ENCODE measurements around the gene CELF4.
A peak's percentile ranks its signal among the peaks of the same experiment; 100 is the strongest.

The CELF4 gene

DNA sequence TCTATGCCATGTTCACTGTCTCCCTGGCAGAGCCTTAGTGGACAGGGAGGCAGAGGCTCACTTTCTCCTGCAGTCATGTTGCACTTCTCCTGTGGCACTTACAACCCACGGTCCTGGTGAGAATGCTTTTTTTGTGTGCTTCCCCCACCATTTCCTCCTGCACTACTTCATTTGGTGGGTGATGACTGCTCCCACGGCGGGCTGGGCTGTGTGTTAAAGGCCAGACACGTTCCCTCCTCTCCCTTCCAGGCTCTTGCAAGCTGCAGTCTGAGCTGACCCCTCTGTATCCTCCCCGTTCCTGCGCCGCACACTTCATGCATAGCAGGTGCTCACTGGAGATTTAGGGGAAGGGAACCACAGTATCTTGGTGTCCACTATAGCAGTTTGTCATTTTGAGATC lies 170.5 kb downstream of the CELF4 start:
- FAIRE-seq (no peak), DNase-seq (ENCODE audit: low spot score) (no peak)

DNA sequence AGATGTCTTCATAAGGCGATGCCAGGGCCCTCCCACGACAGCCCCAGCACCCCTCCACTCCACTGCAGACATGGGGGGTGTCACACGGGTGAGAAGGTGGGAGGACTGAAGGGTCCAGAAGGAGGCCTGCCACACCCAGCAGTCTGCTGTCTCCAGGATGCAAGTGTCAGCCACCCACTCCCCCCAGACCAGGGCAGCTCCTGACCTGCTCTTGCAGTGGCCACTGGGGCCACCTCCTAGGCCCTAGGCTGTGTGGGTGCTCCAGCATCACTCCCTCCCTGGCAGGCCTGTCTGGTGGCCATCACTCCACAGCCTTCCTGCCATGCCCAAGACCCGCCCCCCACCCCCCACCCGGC lies 171.0 kb downstream of the CELF4 start:
- no peak for DNase-seq (ENCODE audit: low spot score)
- FAIRE-seq: no peak

DNA sequence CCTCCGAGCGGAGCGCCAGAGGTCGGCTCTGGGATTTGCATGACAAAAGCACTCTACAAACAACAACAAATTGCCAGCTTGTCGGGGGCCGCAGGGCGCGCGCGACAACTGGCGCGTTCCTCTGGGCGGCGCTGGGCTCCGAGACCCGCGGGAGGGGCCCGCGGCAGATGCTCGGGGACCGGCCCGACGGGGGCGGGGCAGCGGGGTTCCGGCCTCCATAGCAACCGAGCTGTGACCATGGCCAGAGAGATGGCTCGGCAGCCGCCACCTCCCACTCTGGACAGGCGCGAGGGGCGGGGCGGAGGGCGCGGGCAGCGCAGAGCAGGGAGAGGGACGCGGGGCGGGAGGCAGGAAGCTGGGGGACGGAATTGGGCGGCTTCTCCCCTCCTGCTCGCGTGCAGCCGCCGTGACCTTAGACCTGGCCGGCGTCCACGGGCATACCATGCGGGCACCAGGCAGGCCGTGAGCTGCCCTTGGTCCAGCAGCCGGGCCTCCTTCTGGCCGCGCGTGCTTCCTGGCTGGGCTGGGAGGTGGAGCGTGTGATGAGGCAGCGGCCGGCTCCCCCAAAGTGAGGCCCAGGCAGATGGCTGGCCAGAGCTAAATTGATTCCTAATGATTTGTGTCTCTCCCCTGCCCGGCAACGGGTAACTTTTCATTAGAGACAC lies 171.5 kb downstream of the CELF4 start:
- FAIRE-seq (no peak), DNase-seq (ENCODE audit: low spot score) (peak; percentile 52)

DNA sequence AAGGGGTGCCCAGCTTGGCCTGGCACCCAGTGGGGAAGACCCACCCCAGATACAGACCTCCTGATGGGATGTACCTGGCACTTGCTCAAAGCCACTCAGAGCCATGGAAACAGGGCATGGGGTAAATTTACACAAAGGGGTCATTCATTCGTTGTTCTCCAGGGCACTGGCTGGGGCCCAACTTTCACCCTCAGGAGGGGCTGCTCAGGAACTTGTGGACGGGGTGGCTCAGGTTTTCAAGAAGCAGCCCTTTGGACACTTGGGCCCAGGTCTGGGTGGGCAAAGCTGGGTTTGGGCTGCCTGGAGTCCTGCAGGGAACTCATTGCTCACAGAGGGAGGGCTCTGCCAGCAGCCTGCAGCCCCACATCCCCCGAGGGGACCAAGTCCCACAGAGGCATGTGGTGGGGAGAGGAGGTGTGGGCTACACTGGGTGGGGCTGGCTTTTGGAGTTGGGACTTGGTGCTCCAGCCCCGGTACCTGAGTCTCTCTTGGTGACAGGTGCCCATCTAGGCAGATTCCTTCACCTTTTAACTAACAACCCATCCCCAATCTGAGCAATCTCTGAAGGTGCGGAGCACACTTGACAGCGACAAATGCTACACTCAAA lies 172.3 kb downstream of the CELF4 start:
- DNase-seq (ENCODE audit: low spot score): no peak
- no peak for FAIRE-seq

DNA sequence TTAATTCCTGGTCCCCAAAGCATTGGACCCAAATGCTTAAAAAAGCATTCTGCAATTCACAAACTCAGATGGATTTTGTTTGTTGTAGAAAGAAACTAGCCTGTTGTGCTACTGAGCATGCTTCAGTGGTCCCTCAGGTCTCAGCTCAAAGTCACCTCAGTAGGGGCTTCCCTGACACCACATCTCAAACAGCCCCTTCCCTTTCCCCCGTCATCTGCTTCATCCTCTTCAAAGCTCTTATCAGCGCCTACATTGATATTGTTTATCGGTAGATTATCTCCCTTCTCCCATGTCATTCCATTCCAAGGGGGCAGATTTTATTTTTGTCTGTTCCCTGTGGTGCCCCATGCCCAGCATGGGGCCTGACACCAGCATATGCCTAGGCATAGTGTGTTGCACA lies 172.9 kb downstream of the CELF4 start:
- FAIRE-seq (no peak), DNase-seq (ENCODE audit: low spot score) (no peak)

DNA sequence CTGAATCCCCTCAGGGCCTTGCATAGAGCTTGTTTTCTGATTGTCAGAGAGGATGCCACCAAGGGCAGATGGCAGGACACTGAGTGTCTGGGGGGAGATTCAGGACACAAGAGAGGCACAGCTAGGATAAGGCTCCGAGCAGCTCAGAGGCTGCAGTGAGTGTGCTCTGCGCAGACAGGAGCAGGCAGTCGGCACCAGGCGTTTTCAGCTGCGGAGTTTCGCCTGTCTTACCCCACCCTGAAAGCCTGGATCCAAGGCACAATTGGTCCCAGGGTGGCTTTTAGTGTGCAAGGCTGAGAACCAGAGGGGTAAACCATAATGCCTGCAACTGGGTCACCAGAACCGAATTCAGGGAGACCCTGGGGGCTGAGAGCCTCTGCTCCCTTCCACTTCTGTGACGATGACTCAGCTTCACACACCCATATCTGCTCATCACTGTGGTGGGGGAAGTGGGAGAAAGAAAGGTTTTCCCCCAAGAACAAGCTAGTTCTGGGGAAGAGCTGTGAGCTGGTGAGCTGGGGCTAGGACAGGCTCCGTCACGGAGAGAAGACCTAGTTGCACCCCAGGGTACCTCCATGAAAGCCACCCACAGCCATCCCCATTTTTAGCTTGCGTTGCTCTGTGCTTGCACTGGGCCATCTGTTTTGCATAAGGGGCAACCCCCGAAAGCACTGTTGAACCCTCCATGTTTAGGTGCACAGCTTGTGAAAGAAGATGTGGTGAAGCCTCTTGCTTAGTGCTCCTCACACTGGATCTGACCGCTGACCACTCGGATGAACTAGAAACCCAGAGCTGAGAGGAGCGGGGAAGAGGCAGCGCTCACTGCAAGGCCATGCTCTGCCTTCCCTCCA lies 173.7 kb downstream of the CELF4 start:
- FAIRE-seq (no peak), DNase-seq (ENCODE audit: low spot score) (no peak)

DNA sequence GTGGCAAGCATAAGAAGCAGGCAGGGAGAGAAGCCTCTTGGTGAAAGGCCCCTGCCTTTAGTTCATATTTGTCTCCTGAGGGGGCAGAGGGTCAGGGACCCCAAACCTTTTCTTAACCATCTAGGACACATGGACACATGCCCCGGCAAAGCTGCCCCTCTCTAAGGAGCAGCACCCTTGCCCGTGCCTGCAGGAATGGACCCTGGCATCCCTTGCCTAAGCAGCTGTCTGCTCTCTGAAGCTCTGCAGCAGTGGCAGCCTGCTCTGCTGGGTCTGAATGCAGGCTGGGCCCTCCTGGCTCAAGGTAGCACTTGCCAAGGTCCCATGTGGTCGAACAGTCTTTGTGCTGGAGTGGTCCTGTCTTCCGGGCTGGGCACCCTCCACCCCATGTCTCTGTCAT lies 174.4 kb downstream of the CELF4 start:
- DNase-seq (ENCODE audit: low spot score): no peak
- no peak for FAIRE-seq

DNA sequence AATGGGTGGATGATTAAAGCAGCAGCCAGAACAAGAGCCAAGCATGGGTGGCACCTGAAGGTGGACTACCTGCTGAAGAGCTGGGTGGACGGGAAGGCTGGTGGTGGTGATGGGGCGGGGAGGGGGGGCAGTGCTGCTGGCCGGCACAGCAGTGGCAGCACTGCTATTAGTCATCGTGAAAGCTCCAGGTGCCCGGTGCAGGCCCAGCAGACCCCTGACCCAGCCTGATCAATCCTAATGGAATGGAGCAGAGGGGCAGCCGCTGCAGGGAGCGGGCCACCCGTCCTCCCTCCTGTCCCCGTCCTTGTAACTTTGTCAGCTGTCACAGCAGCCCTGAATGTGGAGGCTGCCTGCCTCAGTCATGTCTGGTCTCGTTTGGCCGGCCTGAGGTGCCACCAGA lies 174.9 kb downstream of the CELF4 start:
- FAIRE-seq: no peak
- no peak for DNase-seq (ENCODE audit: low spot score)

DNA sequence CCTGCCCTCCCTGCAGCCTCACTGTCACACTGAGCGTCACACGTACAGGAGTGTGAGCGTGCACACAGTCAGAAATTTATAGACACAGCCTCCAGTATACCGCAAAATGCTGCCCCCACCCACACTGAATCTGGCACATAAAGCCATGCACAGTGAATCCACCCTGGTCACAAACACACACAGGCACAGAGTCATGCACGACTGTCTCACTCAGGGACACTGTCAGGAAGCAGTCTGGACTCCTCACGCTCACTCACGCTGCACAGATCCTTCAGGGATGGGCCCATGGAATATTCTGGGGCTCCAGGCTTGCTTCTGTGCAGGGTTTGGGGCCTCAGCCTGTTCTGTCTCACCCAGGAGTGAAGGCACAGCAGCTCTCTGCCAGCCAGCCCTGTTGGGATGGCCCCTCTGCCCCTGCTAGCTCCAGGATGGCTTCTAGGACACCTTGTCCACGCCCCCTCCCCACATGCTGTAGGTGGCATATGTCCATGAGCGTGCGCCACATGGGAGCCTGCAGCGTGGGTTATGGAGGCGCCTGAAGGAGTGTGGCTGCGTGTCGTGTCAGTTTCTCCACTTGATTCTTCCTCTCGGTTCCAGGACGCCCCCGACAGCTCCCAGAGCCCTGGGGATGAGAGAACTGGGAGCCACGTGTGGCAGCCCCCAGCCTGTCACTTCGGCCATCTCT lies 175.8 kb downstream of the CELF4 start:
- no peak for FAIRE-seq

DNA sequence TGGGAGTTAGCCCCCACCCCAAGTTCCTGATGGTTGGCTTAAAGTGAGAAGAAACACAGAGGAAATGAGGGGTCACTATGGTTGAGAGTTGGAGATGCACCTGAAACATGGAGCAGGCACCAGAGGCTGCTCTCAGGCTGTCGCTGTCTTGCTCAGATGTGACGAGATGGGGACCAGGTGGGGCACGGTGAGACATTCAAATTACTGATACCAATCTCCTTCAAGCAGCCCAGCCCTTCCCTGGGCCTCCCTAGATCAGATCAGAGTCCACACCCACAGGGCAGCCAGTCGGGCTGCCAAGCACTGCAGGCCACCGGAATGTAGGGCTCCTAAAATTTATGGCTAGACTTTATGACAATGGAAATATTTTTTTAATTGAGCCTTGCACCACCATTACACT lies 176.6 kb downstream of the CELF4 start:
- FAIRE-seq: no peak
- no peak for DNase-seq (ENCODE audit: low spot score)

More for the DNA sequence above, 175.8 kb downstream of the CELF4 start:
- DNase-seq (ENCODE audit: low spot score): no peak

DNA sequence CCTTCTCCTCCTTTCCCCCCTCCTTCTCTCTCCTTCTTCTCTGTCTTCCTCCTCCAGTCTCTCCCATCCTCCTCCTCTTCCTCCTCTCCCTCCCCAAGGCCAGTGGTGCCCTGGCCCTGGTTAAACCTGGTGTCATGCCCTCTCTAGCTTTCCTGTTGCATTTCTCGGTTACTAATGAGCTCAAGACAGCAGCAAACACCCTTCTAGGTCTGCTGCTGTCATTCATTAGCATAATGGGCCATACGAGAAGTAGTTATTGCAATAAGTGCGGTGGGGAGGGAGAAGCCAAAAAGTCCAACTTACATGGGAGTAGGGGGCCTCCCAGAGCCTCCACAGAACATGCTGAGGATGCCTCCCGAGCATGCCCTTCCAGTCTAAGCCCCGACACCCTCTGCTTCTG lies 177.2 kb downstream of the CELF4 start:
- DNase-seq (ENCODE audit: low spot score) (no peak), FAIRE-seq (no peak)

DNA sequence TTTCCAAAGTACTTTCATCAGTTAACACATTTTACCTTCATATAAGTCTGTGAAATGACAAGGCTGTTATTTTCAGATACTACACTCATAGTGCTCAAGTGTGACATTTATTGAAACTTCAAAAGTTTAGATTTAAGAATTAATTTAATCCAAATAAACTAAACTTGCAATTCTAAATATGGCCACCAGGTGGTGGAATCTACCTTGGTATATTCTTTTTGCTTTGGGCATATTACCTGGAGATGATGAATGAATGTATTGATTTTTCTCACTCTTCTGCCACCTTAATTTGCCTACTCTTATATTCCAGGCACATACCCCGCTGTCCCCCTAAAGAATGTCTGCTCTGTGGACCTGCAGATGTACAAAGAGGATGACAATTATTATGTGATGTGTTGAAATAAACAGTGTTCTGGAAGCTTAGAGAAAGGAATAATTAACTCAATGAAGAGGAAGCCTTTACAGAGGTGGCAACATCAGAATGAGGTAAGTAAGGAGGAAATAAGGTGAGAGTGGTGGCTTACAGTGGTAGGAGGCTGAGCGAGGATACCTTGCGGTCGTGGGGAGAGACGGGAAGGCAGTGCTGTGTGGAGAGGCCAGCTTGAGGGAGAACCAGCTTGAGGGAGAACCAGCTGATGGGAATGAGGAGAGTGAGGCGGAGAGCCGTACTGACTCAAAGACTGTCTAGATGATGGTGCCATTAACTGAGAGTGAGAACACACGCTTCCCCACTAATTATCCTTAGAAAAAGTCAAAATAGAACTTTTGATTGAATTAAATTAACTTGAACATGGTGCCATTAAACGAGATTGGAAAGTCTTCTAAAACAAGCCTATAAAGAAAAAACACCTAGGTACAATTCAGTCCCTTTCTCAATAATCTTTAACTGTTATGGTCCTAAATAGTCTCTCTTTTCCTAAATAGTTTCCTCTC lies 179.5 kb downstream of the CELF4 start:
- DNase-seq (ENCODE audit: low spot score): peak; percentile 17
- FAIRE-seq: peak; percentile 63

DNA sequence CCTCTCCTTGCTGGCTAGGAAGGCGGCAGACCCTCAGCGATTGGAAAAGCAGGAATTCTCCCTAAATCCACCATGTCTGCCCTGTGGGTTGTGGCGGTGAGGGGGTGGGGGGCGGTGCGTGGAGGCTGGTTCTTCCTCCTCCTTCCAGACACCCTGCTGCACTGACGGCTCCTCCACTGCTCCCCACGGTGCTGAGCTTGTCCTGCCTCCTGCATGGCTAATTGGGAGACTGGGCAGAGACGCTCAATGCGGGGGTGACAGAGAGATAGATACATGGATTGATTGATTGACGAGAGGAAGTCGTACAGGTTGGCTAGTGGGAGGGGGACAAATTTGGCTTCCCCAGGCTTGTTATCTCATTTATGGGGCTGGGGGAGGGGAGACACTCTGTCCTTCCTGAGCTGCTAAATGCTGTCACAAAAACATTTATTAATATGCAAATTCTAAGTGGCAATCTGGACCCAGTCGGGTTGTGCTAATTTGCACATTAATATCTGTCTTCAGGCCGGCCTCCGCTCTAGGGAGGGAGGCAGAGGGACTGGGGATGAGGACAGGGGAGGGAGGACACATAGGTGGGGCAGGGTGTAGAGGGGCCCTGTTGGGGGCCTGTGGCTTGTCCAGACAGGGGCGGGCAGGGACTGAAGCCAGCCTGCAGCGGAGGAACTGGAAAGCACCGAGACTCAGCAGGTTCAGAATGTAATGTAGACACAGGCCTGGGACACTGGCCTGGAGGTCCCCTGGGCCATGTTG lies 181.6 kb downstream of the CELF4 start:
- no peak for FAIRE-seq

DNA sequence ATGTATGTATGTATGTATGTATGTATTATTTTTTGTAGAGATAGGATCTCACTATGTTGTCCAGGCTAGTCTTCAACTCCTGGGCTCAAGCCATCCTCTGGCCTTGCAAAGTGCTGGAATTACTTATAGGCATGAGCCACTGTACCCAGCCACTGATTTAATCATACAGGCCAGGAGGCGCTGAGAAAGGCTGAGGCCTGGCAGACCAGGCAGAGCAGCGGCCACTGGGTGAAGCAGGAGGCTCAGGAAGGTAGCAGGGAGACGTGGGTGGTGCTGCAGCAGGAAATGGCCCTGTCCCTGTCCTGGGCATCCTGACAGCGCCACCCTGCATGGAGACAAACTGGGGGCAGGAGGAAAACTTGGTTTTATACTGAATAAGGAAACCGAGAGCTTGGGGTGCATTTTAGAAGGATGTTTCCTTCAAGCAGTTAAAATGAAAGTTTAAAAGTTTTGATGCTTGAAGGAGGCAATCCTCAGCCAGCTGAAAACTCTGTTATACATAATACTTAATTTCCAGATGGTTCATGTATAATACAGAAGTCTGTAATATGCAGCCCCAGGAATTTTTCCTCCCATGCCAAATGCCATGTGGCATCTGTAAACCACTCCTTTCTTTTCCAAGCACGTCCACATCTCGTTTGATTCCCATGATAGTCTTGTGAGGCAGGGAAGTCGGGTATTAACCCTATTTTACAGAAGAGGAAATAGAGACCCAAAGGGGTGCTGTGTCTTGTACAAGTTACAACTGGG lies 182.4 kb downstream of the CELF4 start:
- FAIRE-seq: no peak
- DNase-seq (ENCODE audit: low spot score): no peak

More for the DNA sequence above, 181.6 kb downstream of the CELF4 start:
- no peak for DNase-seq (ENCODE audit: low spot score)

DNA sequence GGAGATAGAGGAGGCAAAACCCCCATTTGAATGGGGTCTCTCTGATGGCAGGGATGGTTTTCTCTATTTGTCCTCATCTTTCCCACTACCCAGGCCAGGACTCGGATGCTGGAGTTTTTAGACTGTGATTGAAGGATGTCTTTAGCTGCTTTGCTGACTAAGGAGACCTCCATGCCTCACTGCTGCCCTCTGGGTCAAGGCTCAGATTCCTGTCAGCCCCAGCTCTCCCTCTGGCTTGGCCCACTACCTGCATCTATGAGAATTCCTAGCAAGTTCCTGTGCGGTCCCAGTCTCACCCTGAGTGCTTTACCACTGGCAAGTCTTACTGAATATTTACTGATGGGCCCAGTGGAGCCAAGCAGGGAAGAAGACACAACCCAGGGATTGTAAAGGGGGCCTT lies 184.0 kb downstream of the CELF4 start:
- DNase-seq (ENCODE audit: low spot score): no peak
- FAIRE-seq: no peak

DNA sequence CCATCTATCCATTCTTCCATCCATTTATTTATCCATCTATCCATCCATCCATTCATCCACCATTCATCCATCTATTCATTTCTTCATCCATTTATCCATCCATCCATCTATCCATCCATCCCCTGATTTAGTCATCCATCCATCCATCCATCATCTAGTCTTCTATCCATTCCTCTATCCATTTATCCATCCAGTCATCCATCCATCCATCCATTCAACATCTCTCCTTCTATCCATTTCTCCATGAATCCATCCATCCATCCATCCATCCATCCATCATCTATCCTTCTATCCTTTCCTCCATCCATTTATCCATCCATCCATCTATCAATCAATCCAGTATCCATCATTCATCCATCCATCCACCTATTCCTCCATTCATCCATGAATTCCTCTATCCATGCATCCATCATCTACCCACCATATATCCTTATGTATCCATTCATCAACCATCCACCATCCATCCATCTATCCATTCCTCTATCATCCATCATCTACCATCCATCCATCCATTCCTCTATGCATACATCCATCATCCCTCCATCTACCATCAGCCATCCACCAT lies 185.0 kb downstream of the CELF4 start:
- DNase-seq (ENCODE audit: low spot score): no peak
- FAIRE-seq: no peak

DNA sequence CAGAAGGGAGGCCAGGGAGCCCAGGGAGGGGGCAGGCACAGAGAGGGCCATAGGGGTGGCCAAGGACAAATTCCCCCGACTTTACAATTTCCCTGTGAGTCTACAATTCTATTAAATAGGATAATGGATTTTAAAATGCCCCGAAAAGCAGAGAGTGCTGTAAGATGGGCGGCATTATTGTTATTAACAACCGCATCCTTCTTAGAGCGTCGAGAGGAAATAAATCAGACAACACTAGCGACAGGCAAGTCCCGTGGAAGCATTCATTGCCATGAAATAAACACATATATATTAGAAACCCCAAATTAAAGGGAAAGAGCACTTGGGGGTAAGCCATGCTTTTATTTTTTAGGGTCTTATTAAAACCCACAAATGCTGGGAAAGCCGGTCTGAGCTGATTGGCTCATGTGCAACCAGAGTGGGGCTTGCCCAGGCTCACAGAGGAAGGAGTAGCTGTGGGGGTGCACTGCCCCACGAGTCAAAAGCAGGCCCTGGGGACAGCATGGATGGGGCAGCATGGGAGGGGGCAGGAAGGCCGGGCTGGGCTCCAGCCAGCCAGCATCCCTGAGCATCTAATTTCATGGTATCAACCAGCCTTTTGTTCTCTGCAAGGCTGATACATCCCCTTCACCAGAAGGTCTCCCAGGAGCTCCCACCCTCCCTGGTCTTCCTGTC lies 187.1 kb downstream of the CELF4 start:
- FAIRE-seq: no peak
- no peak for DNase-seq (ENCODE audit: low spot score)

DNA sequence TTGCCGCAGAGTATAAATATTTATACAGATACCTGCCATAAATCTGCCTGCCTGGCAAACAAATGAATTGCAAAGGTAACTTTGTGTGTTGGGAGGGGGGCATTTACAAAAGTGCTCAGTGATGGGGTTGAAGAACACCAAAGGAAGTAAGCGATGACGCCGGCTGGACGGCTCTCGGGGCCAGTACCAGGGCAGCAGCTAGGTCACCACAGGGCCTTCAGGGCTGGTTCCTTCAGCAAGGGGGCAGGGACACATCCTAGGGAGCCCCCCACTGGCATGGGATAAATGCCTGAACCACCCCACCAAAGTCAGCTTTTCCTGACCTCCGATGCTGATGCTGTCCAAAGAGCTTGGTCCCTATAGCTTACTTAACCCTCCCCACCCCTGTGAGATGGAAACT lies 190.4 kb downstream of the CELF4 start:
- DNase-seq (ENCODE audit: low spot score) (no peak), FAIRE-seq (no peak)

All from RCC 7860 (cell line).